Measurements from ENCODE around the gene ERN1. TPM values are rescaled to one million over a fixed set of nuclear protein-coding genes. Genes with fewer than 3 reads are reported as not detected.

The ERN1 gene
- total and polyA plus RNA-seq, 2 donors (not counting 1 experiment from before 2014, with no cell fraction given), result 3.3 to 11.7 TPM

DNA sequence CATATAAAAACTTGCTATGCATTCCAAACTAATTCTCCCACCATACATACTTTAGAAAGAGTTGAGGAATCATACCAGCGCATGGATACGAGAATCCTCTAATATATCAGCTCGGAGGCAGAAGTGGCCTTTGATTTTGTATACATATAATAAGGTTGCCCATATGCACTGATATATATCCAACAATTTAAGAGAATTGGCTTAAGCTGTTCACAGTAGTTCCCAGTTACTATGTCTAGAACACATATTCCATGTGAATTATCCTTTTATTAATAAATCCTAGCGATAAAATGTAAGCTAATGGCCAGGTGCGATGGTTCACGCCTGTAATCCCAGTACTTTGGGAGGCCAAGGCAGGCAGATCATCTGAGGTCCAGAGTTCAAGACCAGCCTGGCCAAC, 19.3 kb upstream of the ERN1 start:
- Histone ChIP-seq H3K9ac (ENCODE audit: insufficient read depth, low read length) (no peak overlapping the region), H2AFZ (ENCODE audit: low read length) (no peak overlapping the region), H3K27ac (ENCODE audit: insufficient read depth, low read length) (no peak overlapping the region), H3K4me2 (ENCODE audit: extremely low read depth, insufficient read depth, low read length) (no peak overlapping the region), H3K79me2 (ENCODE audit: control insufficient read depth, insufficient read depth, low read length) (peaks cover 8% of the 10 kb centered on the region), H4K20me1 (ENCODE audit: control insufficient read depth, extremely low read depth, insufficient read depth, low read length) (no peaks in the 10 kb centered on the region), H3K27me3 (ENCODE audit: control insufficient read depth, insufficient read depth, low read length) (no peaks in the 10 kb centered on the region), H3K36me3 (ENCODE audit: control insufficient read depth, insufficient read depth, low read length) (peaks cover 1% of the 10 kb centered on the region), H3K9me3 (ENCODE audit: control insufficient read depth, insufficient read depth, low read depth, low read length) (no peaks in the 10 kb centered on the region), H3K4me1 (ENCODE audit: control insufficient read depth, extremely low read depth, insufficient read depth, low read length) (peaks cover 6% of the 10 kb centered on the region), H3K4me3 (replicated peaks in 1 of 4; ENCODE audit: control extremely low read depth in 1 of 4, insufficient read depth in 1 of 4, low read depth in 3 of 4, low read length in 4 of 4) (no peak overlapping the region)
- TF ChIP-seq, protein P1, sequence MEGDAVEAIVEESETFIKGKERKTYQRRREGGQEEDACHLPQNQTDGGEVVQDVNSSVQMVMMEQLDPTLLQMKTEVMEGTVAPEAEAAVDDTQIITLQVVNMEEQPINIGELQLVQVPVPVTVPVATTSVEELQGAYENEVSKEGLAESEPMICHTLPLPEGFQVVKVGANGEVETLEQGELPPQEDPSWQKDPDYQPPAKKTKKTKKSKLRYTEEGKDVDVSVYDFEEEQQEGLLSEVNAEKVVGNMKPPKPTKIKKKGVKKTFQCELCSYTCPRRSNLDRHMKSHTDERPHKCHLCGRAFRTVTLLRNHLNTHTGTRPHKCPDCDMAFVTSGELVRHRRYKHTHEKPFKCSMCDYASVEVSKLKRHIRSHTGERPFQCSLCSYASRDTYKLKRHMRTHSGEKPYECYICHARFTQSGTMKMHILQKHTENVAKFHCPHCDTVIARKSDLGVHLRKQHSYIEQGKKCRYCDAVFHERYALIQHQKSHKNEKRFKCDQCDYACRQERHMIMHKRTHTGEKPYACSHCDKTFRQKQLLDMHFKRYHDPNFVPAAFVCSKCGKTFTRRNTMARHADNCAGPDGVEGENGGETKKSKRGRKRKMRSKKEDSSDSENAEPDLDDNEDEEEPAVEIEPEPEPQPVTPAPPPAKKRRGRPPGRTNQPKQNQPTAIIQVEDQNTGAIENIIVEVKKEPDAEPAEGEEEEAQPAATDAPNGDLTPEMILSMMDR (conservative IDR thresholded peaks at IDR 0.05 in 1 of 2, IDR thresholded peaks at IDR 0.05 in 1 of 2; ENCODE audit: low read depth in 1 of 2, low read length in 2 of 2), result no peak
- TF ChIP-seq EZH2 (IDR thresholded peaks at IDR 0.05; ENCODE audit: low read length, missing control alignments), result no peak
- no peak for DNase-seq (ENCODE audit: low read depth in 2 of 2)

- no peaks in the 10 kb centered on the region for H4K20me1 ChIP-seq (ENCODE audit: control insufficient read depth, extremely low read depth, insufficient read depth, low read length)
- no peak overlapping the region for H3K4me2 ChIP-seq (ENCODE audit: extremely low read depth, insufficient read depth, low read length)
- H3K36me3 ChIP-seq (ENCODE audit: control insufficient read depth, insufficient read depth, low read length), result peaks cover 1% of the 10 kb centered on the region
- H3K4me1 ChIP-seq (ENCODE audit: control insufficient read depth, extremely low read depth, insufficient read depth, low read length), result peaks cover 6% of the 10 kb centered on the region
- no peak for DNase-seq (ENCODE audit: low read depth in 2 of 2)
- H3K27ac ChIP-seq (ENCODE audit: insufficient read depth, low read length), result no peak overlapping the region
- H3K4me3 ChIP-seq (replicated peaks in 1 of 4; ENCODE audit: control extremely low read depth in 1 of 4, insufficient read depth in 1 of 4, low read depth in 3 of 4, low read length in 4 of 4), result no peak overlapping the region
- no peaks in the 10 kb centered on the region for H3K27me3 ChIP-seq (ENCODE audit: control insufficient read depth, insufficient read depth, low read length)
- no peak for TF ChIP-seq EZH2 (IDR thresholded peaks at IDR 0.05; ENCODE audit: low read length, missing control alignments)
- TF ChIP-seq, protein P1 (conservative IDR thresholded peaks at IDR 0.05 in 1 of 2, IDR thresholded peaks at IDR 0.05 in 1 of 2; ENCODE audit: low read depth in 1 of 2, low read length in 2 of 2), result no peak
- peaks cover 8% of the 10 kb centered on the region for H3K79me2 ChIP-seq (ENCODE audit: control insufficient read depth, insufficient read depth, low read length)
- H3K9me3 ChIP-seq (ENCODE audit: control insufficient read depth, insufficient read depth, low read depth, low read length), result no peaks in the 10 kb centered on the region
- no peak overlapping the region for H2AFZ ChIP-seq (ENCODE audit: low read length)
- no peak overlapping the region for H3K9ac ChIP-seq (ENCODE audit: insufficient read depth, low read length)
These were observed 18.8 kb upstream of the ERN1 start for GRCh38 chr17:64148699-64149098.

DNA sequence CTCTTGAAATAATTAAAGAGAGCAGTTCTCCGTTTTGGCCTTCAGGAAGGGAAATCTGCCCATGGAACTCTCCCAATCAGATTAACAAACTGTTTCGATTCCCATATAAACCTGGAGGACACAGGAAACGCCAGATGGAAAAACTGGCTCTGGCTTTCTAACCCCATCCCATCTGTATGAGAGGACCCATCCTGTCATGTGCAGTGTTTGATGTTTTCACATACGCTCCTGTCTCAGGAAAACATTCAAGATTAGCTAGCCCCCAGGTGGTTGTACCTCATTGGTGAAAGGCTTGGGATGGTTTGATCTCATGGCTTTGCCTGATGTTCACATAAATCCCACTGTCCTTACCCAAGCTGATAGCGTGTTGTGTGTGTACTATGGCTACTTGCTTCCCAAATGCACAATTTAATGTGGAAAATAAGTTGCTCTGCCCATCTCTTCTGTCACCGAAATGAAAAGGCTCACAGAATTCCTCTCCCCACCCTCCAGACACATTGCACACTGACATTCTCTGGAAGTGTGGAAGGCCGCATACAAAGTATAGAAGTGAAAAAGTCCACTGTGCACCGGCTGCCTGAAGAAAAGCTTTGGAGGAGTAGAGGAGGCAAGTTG, 18.2 kb upstream of the ERN1 start:
- Histone ChIP-seq H3K36me3 (ENCODE audit: control insufficient read depth, insufficient read depth, low read length) (peaks cover 1% of the 10 kb centered on the region), H2AFZ (ENCODE audit: low read length) (no peak overlapping the region), H3K79me2 (ENCODE audit: control insufficient read depth, insufficient read depth, low read length) (peaks cover 8% of the 10 kb centered on the region), H3K9me3 (ENCODE audit: control insufficient read depth, insufficient read depth, low read depth, low read length) (no peaks in the 10 kb centered on the region), H3K27me3 (ENCODE audit: control insufficient read depth, insufficient read depth, low read length) (no peaks in the 10 kb centered on the region), H3K4me1 (ENCODE audit: control insufficient read depth, extremely low read depth, insufficient read depth, low read length) (peaks cover 6% of the 10 kb centered on the region), H3K4me3 (replicated peaks in 1 of 4; ENCODE audit: control extremely low read depth in 1 of 4, insufficient read depth in 1 of 4, low read depth in 3 of 4, low read length in 4 of 4) (peak overlapping the region in 1 of 4 experiments; percentile 90), H3K27ac (ENCODE audit: insufficient read depth, low read length) (no peak overlapping the region), H4K20me1 (ENCODE audit: control insufficient read depth, extremely low read depth, insufficient read depth, low read length) (no peaks in the 10 kb centered on the region), H3K9ac (ENCODE audit: insufficient read depth, low read length) (no peak overlapping the region), H3K4me2 (ENCODE audit: extremely low read depth, insufficient read depth, low read length) (no peak overlapping the region)
- TF ChIP-seq, protein P1 (conservative IDR thresholded peaks at IDR 0.05 in 1 of 2, IDR thresholded peaks at IDR 0.05 in 1 of 2; ENCODE audit: low read depth in 1 of 2, low read length in 2 of 2), result no peak
- TF ChIP-seq EZH2 (IDR thresholded peaks at IDR 0.05; ENCODE audit: low read length, missing control alignments), result no peak
- DNase-seq (ENCODE audit: low read depth in 2 of 2), result peak; percentile 45 to 54
